ENCODE measurements around the gene CHN2. TPM values are rescaled to one million over a fixed set of nuclear protein-coding genes. Genes with fewer than 3 reads are reported as not detected.

Gene CHN2
- total RNA-seq, 4 donors from 2014 or later, result 7.6 to 15.3 (median 10.0) TPM

DNA sequence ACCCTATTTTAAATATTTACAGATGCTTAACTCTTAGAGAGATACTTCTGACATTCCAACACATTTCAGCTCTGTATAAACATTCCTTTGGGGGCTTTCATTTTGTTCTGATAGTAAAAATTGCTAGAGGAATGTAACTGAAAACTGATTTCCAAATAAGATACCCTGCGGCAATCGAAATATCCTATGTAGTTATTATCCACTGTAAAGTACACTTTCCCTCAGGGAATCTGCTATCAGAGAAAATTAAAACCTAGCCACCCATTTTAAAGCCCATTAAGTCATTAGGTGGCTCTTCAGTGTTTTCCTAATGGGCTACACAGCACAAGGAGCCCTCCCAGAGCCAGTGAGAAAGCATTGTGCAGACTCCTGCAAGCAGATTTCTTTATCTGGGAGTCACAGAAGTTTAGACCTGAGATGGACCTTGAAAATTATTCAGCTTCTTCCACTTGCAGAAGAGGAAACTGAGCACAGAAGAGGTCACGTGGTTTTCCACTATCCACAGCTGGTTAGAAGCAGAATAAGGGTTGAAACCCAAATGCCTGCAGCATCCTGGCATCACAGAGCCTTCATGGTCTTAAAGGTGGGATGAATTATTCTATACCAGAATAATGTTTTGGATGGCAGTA is 35.7 kb upstream of the CHN2 start:
- H3K27ac ChIP-seq, result no peak overlapping the region
- 58 to 80% methylated on average over 3 of the region's 3 CpGs for WGBS, 2 donors (ENCODE audit: low coverage in 1 of 2)

GRCh38 chr7:29160080-29160479 is 34.5 kb upstream of the CHN2 start:
- peaks cover 24% of the 10 kb centered on the region for H3K27me3 ChIP-seq
- WGBS, 2 donors (ENCODE audit: low coverage in 1 of 2), result 25% methylated on average over 2 of the region's 2 CpGs; no CpG with 5 or more reads in 1 of the 2 donors
- no peak overlapping the region for H3K27ac ChIP-seq
- no peaks in the 10 kb centered on the region for H3K4me1 ChIP-seq
- H3K4me3 ChIP-seq, result no peak overlapping the region
- TF ChIP-seq EP300 (IDR thresholded peaks at IDR 0.05), result no peak
- no peak for TF ChIP-seq CTCF (IDR thresholded peaks at IDR 0.05)
- no peak for TF ChIP-seq POLR2AphosphoS5 (IDR thresholded peaks at IDR 0.05)
- no peak for TF ChIP-seq POLR2A (IDR thresholded peaks at IDR 0.05)
- no peaks in the 10 kb centered on the region for H3K9me3 ChIP-seq
- ATAC-seq, result no peak
- H3K36me3 ChIP-seq, result no peaks in the 10 kb centered on the region

More for the DNA sequence above, 35.7 kb upstream of the CHN2 start:
- Histone ChIP-seq H3K36me3 (no peaks in the 10 kb centered on the region), H3K9me3 (no peaks in the 10 kb centered on the region), H3K27me3 (peaks cover 24% of the 10 kb centered on the region), H3K4me3 (no peak overlapping the region), H3K4me1 (no peaks in the 10 kb centered on the region)
- ATAC-seq, result no peak
- TF ChIP-seq EP300 (IDR thresholded peaks at IDR 0.05), result no peak
- TF ChIP-seq CTCF (IDR thresholded peaks at IDR 0.05), result no peak
- no peak for TF ChIP-seq POLR2AphosphoS5 (IDR thresholded peaks at IDR 0.05)
- no peak for TF ChIP-seq POLR2A (IDR thresholded peaks at IDR 0.05)

GRCh38 chr7:29161231-29161630 is 33.3 kb upstream of the CHN2 start:
- ATAC-seq, result no peak
- H3K27ac ChIP-seq, result no peak overlapping the region
- WGBS, 2 donors (ENCODE audit: low coverage in 1 of 2), result 74 to 85% methylated on average over 4 of the region's 4 CpGs

DNA sequence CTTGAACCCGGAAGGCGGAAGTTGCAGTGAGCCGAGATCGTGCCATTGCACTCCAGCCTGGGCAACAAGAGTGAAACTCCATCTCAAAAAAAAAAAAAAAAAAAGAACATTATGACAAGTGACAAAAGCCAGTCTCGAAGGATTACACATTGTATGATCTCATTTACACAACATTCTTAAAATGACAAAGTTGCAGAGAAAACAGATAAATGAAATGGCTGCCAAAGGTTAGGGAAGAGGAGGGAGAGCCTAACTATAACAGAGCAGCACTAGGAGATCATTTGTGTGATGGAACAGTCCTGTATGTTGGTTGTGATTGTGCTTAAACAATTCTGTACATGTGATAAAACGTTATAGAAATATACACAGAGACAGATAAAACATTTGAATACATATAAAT is 32.0 kb upstream of the CHN2 start:
- ATAC-seq, result no peak
- Histone ChIP-seq H3K27me3 (peaks cover 18% of the 10 kb centered on the region), H3K4me1 (no peaks in the 10 kb centered on the region), H3K36me3 (no peaks in the 10 kb centered on the region), H3K4me3 (no peak overlapping the region), H3K9me3 (peaks cover 0 to 5% (median 0%) of the 10 kb centered on the region in 3 donors), H3K27ac (no peak overlapping the region)
- no peak for TF ChIP-seq POLR2AphosphoS5 (IDR thresholded peaks at IDR 0.05)
- TF ChIP-seq EP300 (IDR thresholded peaks at IDR 0.05), result no peak
- TF ChIP-seq CTCF (IDR thresholded peaks at IDR 0.05), result no peak
- no peak for TF ChIP-seq POLR2A (IDR thresholded peaks at IDR 0.05)
- 18 to 65% methylated on average over 1 to 5 of the region's 6 CpGs for WGBS, 2 donors (ENCODE audit: low coverage in 1 of 2)

More at GRCh38 chr7:29161231-29161630, 33.3 kb upstream of the CHN2 start:
- Histone ChIP-seq H3K9me3 (peaks cover 0 to 5% (median 0%) of the 10 kb centered on the region in 3 donors), H3K27me3 (peaks cover 24% of the 10 kb centered on the region), H3K4me3 (no peak overlapping the region), H3K36me3 (no peaks in the 10 kb centered on the region), H3K4me1 (no peaks in the 10 kb centered on the region)
- TF ChIP-seq POLR2AphosphoS5 (IDR thresholded peaks at IDR 0.05) (no peak), EP300 (IDR thresholded peaks at IDR 0.05) (no peak), POLR2A (IDR thresholded peaks at IDR 0.05) (no peak), CTCF (IDR thresholded peaks at IDR 0.05) (no peak)

GRCh38 chr7:29163854-29164253 is 30.7 kb upstream of the CHN2 start:
- TF ChIP-seq POLR2A (IDR thresholded peaks at IDR 0.05), result no peak
- TF ChIP-seq EP300 (IDR thresholded peaks at IDR 0.05), result no peak
- TF ChIP-seq CTCF (IDR thresholded peaks at IDR 0.05), result no peak
- TF ChIP-seq POLR2AphosphoS5 (IDR thresholded peaks at IDR 0.05), result no peak
- no peaks in the 10 kb centered on the region for H3K4me1 ChIP-seq
- H3K9me3 ChIP-seq, result peaks cover 0 to 5% (median 0%) of the 10 kb centered on the region in 3 donors
- H3K27me3 ChIP-seq, result peaks cover 18% of the 10 kb centered on the region
- H3K4me3 ChIP-seq, result no peak overlapping the region
- no peaks in the 10 kb centered on the region for H3K36me3 ChIP-seq
- ATAC-seq, result no peak
- H3K27ac ChIP-seq, result no peak overlapping the region
- WGBS, 2 donors (ENCODE audit: low coverage in 1 of 2), result 45 to 57% methylated on average over 3 of the region's 3 CpGs
